ENCODE measurements around the gene PNKD.

The PNKD gene

GRCh38 chr2:218256612-218257350, 13.5 kb upstream of the PNKD start:
- peak overlapping the region; percentile 75 for H3K27ac ChIP-seq
- no peaks in the 10 kb centered on the region for H3K27me3 ChIP-seq
- peaks cover 56% of the 10 kb centered on the region for H3K36me3 ChIP-seq
- no peak for TF ChIP-seq CTCF (IDR thresholded peaks at IDR 0.05)
- peaks cover 5 to 12% of the 10 kb centered on the region in 2 experiments for H3K4me1 ChIP-seq (ENCODE audit: control insufficient read depth in 1 of 2, insufficient read depth in 1 of 2, low read depth in 1 of 2, low read length in 1 of 2)
- no peak overlapping the region for H3K4me3 ChIP-seq (ENCODE audit: low read depth in 1 of 2, low read length in 1 of 2)
- H3K9me3 ChIP-seq, result no peaks in the 10 kb centered on the region

- Histone ChIP-seq H3K27me3 (no peaks in the 10 kb centered on the region), H3K27ac (peak overlapping the region; percentile 75), H3K9me3 (no peaks in the 10 kb centered on the region), H3K4me1 (ENCODE audit: control insufficient read depth in 1 of 2, insufficient read depth in 1 of 2, low read depth in 1 of 2, low read length in 1 of 2) (peaks cover 5 to 12% of the 10 kb centered on the region in 2 experiments), H3K36me3 (peaks cover 49% of the 10 kb centered on the region), H3K4me3 (ENCODE audit: low read depth in 1 of 2, low read length in 1 of 2) (no peak overlapping the region)
- peak; percentile 65 for TF ChIP-seq CTCF (IDR thresholded peaks at IDR 0.05)
These were observed 12.8 kb upstream of the PNKD start for GRCh38 chr2:218257390-218257981.

- no peak overlapping the region for H3K27ac ChIP-seq
- no peak overlapping the region for H3K4me3 ChIP-seq (ENCODE audit: low read depth in 1 of 2, low read length in 1 of 2)
- TF ChIP-seq CTCF (IDR thresholded peaks at IDR 0.05), result no peak
- H3K36me3 ChIP-seq, result peaks cover 49% of the 10 kb centered on the region
- no peaks in the 10 kb centered on the region for H3K27me3 ChIP-seq
- peaks cover 5 to 12% of the 10 kb centered on the region in 2 experiments for H3K4me1 ChIP-seq (ENCODE audit: control insufficient read depth in 1 of 2, insufficient read depth in 1 of 2, low read depth in 1 of 2, low read length in 1 of 2)
- H3K9me3 ChIP-seq, result no peaks in the 10 kb centered on the region
These were observed 11.0 kb upstream of the PNKD start for GRCh38 chr2:218259099-218259961.

- no peaks in the 10 kb centered on the region for H3K9me3 ChIP-seq
- H3K27me3 ChIP-seq, result no peaks in the 10 kb centered on the region
- peaks cover 5 to 12% of the 10 kb centered on the region in 2 experiments for H3K4me1 ChIP-seq (ENCODE audit: control insufficient read depth in 1 of 2, insufficient read depth in 1 of 2, low read depth in 1 of 2, low read length in 1 of 2)
- no peak overlapping the region for H3K27ac ChIP-seq
- no peak for TF ChIP-seq CTCF (IDR thresholded peaks at IDR 0.05)
- peaks cover 49% of the 10 kb centered on the region for H3K36me3 ChIP-seq
- H3K4me3 ChIP-seq (ENCODE audit: low read depth in 1 of 2, low read length in 1 of 2), result no peak overlapping the region
These were observed 10.2 kb upstream of the PNKD start for GRCh38 chr2:218260166-218260565.

GRCh38 chr2:218260742-218261422, 9.4 kb upstream of the PNKD start, which contains the start of gene GPBAR1:
Gene GPBAR1 (plus strand): TSS chr2:218261015. CDS start chr2:218262725, 1,710 bp downstream.
- H3K4me3 ChIP-seq (ENCODE audit: low read depth in 1 of 2, low read length in 1 of 2), result no peak within 1 kb of the TSS
- peaks cover 5 to 12% of the 10 kb centered on the region in 2 experiments for H3K4me1 ChIP-seq (ENCODE audit: control insufficient read depth in 1 of 2, insufficient read depth in 1 of 2, low read depth in 1 of 2, low read length in 1 of 2)
- peaks cover 49% of the 10 kb centered on the region for H3K36me3 ChIP-seq
- H3K27ac ChIP-seq, result no peak within 1 kb of the TSS
- no peak for TF ChIP-seq CTCF (IDR thresholded peaks at IDR 0.05)
- H3K27me3 ChIP-seq, result no peaks in the 10 kb centered on the region
- H3K9me3 ChIP-seq, result no peaks in the 10 kb centered on the region

Measured in neutrophil (primary cell).